A673 (cell line): ENCODE results near the gene NEO1. TPM values are rescaled to one million over a fixed set of nuclear protein-coding genes. Genes with fewer than 3 reads are reported as not detected.

ENCODE experiments used
- BruUV-seq: library from RNA; stranded (reverse); fragments of 400-500 nt; replicated peaks from 2 replicates; lab custom pipeline; 2021; lab: Mats Ljungman, UMichigan
- CTCF ChIA-PET: fragments of 300-600 bp; sonication (Branson Sonifier 250); formaldehyde crosslinking; loops from one replicate; lab custom pipeline; 2022; ENCODE audit warnings: antibody characterized with exemption; lab: Charles Lee
- POLR2A ChIA-PET: fragments of 300-600 bp; sonication (Branson Sonifier 250); formaldehyde crosslinking; loops from one replicate; lab custom pipeline; 2022; ENCODE audit warnings: antibody characterized with exemption; ENCODE audit not compliant: low non-redundant PET; lab: Charles Lee
- DNase-seq: peaks from one replicate; pipeline ENCODE4 v3.0.0-alpha.2; 2015; ENCODE audit warnings: low spot score
- H3K27ac ChIP-seq: fragments of 200-600 bp; sonication (generic); 2 replicates; pipeline ENCODE4 v1.5.1; 2016; ENCODE audit warnings: mixed run types, low read depth, mild to moderate bottlenecking, mixed read lengths, antibody characterized with exemption, low read length; ENCODE audit not compliant: poor library complexity, severe bottlenecking
- H3K27me3 ChIP-seq: fragments of 200-600 bp; sonication (generic); replicated peaks from 2 replicates; pipeline ENCODE4 v1.6.1; 2017; ENCODE audit warnings: mixed run types, low read depth, mild to moderate bottlenecking, mixed read lengths, antibody characterized with exemption, low read length; ENCODE audit not compliant: insufficient read depth, poor library complexity
- H3K36me3 ChIP-seq: fragments of 200-600 bp; sonication (generic); 2 replicates; pipeline ENCODE4 v1.6.1; 2016; ENCODE audit warnings: mixed run types, mild to moderate bottlenecking, mixed read lengths, antibody characterized with exemption, low read length; ENCODE audit not compliant: insufficient read depth, poor library complexity, severe bottlenecking
- H3K4me1 ChIP-seq: fragments of 200-600 bp; sonication (generic); 2 replicates; pipeline ENCODE4 v1.6.1; 2017; ENCODE audit warnings: mixed run types, mild to moderate bottlenecking, mixed read lengths, antibody characterized with exemption, low read length; ENCODE audit not compliant: insufficient read depth, poor library complexity, severe bottlenecking
- H3K4me3 ChIP-seq: fragments of 200-600 bp; sonication (generic); 2 replicates; pipeline ENCODE4 v1.5.1; 2016; ENCODE audit warnings: low read depth, mixed run types, mild to moderate bottlenecking, mixed read lengths, low read length; ENCODE audit not compliant: poor library complexity, severe bottlenecking
- H3K9me3 ChIP-seq: fragments of 200-600 bp; sonication (generic); 2 replicates; pipeline ENCODE4 v1.6.1; 2016; ENCODE audit warnings: mixed run types, low read depth, mild to moderate bottlenecking, mixed read lengths, antibody characterized with exemption, low read length; ENCODE audit not compliant: poor library complexity, severe bottlenecking
- EZH2 ChIP-seq: fragments of 200-600 bp; sonication (generic); IDR thresholded peaks from 2 replicates; pipeline ENCODE4 v1.6.1; 2017; ENCODE audit warnings: borderline replicate concordance, low read depth, mild to moderate bottlenecking, mixed read lengths, antibody characterized with exemption, low read length; ENCODE audit not compliant: poor library complexity, severe bottlenecking
- intact Hi-C: fragments of 100-400 bp; cut with micrococcal nuclease; formaldehyde crosslinking; loops from one replicate; pipeline ENCODE4 v1.10.0; 2022; ENCODE audit not compliant: unreplicated experiment
- total RNA-seq: library from RNA; stranded (reverse); gene quantifications from 2 replicates; pipeline ENCODE4 v1.2.3, GENCODE V29; 2021
- TF ChIP-seq, protein P1 (sequence below): fragments of 300-800, 200-600 bp; sonication (generic); conservative IDR thresholded peaks from 2 replicates; pipeline ENCODE4 v1.5.1; 2017; ENCODE audit warnings: low read depth, mild to moderate bottlenecking, antibody characterized with exemption, low read length, moderate library complexity, mixed read lengths

The NEO1 gene
- total RNA-seq, 1 experiment from 2014 or later: 72.6 TPM

DNA sequence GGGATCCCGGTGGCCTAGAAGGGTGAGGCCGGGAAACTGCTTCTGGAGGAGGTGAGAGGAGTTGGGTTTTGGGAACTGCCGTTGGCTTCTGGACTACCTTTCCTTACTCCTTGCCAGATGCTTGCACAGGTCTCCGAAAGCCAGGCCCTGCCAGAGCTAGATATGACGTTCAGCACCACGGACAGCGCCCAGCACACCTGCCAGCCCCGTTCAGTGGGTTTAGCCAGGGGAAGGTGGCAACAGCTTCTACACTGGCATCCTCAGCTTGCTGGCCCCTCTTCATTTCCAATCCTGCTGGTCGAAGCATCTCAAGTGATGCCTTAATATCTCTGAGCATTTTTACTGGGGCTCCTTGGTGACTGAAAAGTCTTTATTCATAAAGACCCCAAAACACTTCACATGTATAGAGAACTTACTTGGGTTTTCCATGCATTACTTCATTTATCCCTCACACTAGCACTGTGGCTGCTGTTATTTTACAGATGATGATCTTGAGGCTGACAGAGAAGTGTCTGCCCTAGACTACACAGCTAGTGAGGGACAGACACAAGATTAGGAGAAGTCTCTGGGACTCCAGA lies 294.6 kb downstream of the NEO1 start:
- intact Hi-C loops: no loop called here
- peak; percentile 49 for DNase-seq
- CTCF ChIA-PET: no interaction called here

DNA sequence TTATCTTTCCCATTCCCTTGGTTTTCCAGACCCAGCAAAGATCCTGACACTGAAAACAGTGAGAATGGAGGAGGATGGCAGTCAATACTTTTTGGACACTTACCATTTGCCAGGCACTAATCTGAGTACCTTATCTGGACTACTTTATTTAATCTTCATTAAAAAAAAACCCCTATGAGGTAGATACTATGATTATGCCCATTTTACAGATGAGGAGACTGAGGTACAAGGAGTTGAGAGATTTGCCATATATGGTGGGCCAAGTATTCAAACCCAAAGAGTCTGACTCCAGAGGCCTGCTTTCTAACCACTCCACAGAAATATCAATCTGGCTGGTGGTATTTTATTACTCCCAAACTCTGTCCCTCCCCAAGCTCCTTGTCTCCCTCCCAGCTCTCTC lies 296.9 kb downstream of the NEO1 start:
- no peak for TF ChIP-seq EZH2
- TF ChIP-seq, protein P1, sequence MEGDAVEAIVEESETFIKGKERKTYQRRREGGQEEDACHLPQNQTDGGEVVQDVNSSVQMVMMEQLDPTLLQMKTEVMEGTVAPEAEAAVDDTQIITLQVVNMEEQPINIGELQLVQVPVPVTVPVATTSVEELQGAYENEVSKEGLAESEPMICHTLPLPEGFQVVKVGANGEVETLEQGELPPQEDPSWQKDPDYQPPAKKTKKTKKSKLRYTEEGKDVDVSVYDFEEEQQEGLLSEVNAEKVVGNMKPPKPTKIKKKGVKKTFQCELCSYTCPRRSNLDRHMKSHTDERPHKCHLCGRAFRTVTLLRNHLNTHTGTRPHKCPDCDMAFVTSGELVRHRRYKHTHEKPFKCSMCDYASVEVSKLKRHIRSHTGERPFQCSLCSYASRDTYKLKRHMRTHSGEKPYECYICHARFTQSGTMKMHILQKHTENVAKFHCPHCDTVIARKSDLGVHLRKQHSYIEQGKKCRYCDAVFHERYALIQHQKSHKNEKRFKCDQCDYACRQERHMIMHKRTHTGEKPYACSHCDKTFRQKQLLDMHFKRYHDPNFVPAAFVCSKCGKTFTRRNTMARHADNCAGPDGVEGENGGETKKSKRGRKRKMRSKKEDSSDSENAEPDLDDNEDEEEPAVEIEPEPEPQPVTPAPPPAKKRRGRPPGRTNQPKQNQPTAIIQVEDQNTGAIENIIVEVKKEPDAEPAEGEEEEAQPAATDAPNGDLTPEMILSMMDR: no peak
- H3K4me3 ChIP-seq: no peak overlapping the region

More for the DNA sequence above, 294.6 kb downstream of the NEO1 start:
- no peak overlapping the region for H3K4me3 ChIP-seq
- TF ChIP-seq EZH2: no peak
- TF ChIP-seq, protein P1: no peak
- H3K4me1 ChIP-seq: no peaks in the 10 kb centered on the region
- H3K27ac ChIP-seq: no peak overlapping the region
- peaks cover 15% of the 10 kb centered on the region for H3K27me3 ChIP-seq
- POLR2A ChIA-PET: no interaction called here
- no TSS peak for BruUV-seq
- no peaks in the 10 kb centered on the region for H3K9me3 ChIP-seq
- no peaks in the 10 kb centered on the region for H3K36me3 ChIP-seq

DNA sequence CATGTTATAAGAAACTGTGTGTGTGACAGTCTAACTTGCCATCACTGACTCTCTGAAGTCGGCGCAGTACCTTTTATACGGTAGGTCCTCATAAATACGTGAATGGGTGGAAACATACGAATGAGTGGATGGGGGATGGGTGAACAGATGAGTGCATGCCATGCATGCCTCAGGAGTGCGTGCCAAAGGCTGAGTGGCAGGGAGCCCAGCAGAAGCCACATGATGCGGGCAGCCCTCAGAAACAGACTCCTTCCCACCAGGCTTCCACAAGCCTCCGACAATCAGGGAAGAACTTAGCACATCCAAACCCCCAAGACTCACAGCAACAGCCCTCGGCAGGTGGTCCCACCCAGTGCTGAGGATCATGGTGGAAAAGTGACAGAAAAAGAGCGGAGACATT lies 299.8 kb downstream of the NEO1 start:
- ChIA-PET POLR2A (no interaction called here), CTCF (no interaction called here)
- Histone ChIP-seq H3K9me3 (no peaks in the 10 kb centered on the region), H3K27ac (no peak overlapping the region), H3K36me3 (no peaks in the 10 kb centered on the region), H3K4me1 (no peaks in the 10 kb centered on the region), H3K4me3 (no peak overlapping the region), H3K27me3 (peaks cover 43% of the 10 kb centered on the region)
- no peak for DNase-seq
- intact Hi-C loops: no loop called here
- no peak for TF ChIP-seq EZH2
- TF ChIP-seq, protein P1: no peak
- no TSS peak for BruUV-seq

More for the DNA sequence above, 296.9 kb downstream of the NEO1 start:
- no TSS peak for BruUV-seq
- CTCF ChIA-PET: no interaction called here
- POLR2A ChIA-PET: no interaction called here
- intact Hi-C loops: no loop called here
- no peaks in the 10 kb centered on the region for H3K36me3 ChIP-seq
- no peaks in the 10 kb centered on the region for H3K4me1 ChIP-seq
- no peak overlapping the region for H3K27ac ChIP-seq
- peaks cover 30% of the 10 kb centered on the region for H3K27me3 ChIP-seq
- no peaks in the 10 kb centered on the region for H3K9me3 ChIP-seq
- DNase-seq: no peak
